Right renal pelvis (tissue), 4 donors: Measurements from ENCODE around the gene ME3. TPM values are rescaled to one million over a fixed set of nuclear protein-coding genes. Genes with fewer than 3 reads are reported as not detected.
"Not testable (repeated sequence)": the region's sequence is repeated elsewhere in the genome, so short reads cannot be mapped to it uniquely, and the experiment has no call there.

Experiments
- DNase-seq, 4 donors: peaks; one replicate each; pipeline ENCODE4 v3.0.0-alpha.2; 2013; ENCODE audit warnings: low read depth in 4 of 4, low spot score in 3 of 4, missing footprints in 1 of 4
- polyA plus RNA-seq, 4 donors: library from polyadenylated mRNA; unstranded; fragments of 120-200 nt; gene quantifications; one replicate each; pipeline ENCODE4 v1.2.1, GENCODE V29; 2013; ENCODE audit not compliant: insufficient read length in 4 of 4

Gene ME3
- polyA plus RNA-seq, 4 donors, result 29.1 to 32.4 (median 29.4) TPM

DNA sequence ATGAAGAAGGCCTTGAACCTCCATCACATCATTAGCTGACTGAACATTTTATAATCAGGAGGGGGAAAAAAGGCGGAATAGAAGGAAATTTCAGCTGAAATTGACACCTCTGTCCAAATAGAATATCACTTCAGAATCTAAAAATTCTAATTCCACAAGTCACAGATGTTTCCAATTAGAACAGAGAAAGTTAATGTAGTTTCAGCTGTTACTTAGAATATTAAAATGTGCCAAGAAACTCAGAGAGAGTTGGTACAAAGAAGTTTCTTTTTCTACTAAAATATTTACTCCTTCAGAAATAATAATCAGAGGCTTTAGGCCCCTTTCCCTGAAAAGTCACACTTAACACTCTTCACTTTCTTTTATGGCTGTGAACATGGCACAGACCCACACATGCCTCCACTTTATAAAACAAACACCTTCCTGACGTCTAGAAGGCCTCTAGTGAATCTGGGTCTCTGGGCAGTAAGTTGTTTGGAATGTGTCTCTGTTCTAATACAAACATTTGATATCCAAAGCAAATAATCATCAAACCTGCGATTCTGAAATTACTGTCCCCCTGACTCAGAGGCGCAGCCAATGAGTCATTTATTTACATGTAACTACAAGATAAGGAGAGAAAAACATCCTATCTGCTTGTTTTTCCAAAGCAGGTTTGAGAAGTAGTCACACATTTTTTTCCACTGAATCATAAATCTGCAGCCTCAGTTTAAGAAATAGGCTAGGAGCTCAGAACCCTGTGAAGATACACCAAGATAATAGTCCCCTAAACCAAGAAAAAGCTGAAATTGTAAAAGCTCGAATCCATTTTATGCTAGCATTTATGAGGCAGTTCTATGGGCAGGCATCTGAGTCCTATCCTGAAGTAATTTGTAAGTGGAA lies 148.4 kb downstream of the ME3 start:
- no peak for DNase-seq

DNA sequence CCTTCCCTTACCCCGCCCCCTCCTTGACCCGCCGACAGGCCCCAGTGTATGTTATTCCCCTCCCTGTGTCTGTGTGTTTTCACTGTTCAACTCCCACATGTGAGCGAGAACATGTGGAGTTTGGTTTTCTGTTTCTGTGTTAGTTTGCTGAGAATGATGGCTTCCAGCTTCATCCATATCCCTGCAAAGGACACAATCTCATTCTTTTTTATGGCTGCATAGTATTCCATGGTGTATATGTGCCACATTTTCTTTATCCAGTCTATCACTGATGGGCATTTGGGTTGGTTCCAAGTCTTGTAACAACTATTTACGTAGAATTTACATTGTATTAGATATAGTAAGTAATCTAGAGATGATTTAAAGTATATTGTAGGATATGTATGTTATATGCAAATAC lies 149.9 kb downstream of the ME3 start:
- DNase-seq, result not testable (repeated sequence)

DNA sequence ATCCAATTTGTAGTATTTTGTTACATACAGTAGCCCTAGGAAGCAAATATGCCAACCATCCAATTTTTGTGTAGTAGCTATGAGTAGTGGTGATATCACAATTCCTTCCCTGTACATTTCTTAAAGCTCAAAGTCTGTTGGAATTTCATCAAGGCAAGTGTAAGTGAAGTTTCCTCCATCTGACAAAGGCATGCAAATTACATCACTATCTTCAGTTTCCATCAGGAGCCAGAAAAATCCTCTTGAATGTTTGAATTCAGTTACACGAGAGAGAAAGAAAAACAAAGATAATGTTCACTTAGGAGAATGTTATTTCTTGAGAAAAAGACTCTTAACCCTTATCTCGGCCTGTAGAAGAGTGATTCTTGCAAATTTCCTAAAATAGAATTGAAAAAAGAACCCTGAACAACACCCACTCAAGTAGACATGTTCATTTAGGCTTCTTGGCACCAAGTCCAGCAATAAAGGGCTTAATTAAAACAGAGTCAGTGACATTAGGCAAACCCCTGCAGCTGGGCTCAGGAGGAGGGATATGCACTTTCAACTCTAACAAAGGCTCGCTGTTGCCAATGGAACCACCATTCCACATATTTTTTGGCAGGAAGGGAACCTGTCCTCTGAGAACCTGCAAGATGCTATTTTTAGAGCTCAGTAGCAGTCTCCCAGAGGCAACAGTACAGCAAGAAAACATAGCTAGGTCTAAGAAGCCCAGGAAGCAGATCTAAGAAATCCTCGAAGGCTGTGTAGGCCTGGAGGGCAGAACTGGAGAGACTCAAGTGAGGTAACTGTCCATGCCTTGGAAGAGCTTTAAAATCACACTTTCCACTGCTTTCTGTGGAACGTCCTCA lies 153.1 kb downstream of the ME3 start:
- peak in 1 of 4 donors; percentile 28 for DNase-seq

DNA sequence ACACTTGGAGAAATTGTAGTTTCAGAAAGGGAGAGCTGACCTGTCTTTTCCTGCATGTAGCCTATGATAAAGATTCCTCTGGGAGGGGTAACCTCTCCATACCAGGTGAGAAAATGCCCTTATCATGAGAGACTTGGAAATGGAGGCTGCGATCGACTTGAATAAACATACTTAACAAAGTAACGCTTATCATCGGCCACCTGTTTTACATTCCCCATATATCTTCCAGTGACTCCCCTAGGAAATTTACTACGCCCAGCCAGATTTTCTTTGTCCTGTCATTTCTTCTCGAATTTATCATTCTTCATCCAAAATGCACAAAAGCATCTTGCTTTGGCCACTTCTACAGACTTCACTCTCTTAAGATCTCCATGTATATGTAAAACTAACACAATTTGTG lies 154.2 kb downstream of the ME3 start:
- no peak for DNase-seq

DNA sequence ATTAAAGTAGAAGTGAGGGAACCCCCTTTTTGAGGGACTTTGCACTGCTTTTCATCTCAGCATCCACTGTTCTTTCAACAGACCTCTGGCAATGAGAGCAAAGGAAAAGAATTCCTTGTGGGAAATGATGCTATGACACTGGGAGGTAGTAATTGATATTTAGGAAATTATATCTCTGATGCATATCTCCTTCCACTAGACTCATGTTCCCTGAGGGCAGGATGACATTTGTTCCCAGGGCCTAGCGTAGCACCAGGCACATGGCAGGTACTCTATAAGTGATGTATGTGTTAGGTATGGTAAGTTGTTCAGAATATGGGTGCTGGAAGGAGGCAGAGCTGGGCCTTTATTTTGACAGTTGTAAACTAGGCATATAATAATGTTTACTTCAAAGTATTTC lies 154.9 kb downstream of the ME3 start:
- no peak for DNase-seq

DNA sequence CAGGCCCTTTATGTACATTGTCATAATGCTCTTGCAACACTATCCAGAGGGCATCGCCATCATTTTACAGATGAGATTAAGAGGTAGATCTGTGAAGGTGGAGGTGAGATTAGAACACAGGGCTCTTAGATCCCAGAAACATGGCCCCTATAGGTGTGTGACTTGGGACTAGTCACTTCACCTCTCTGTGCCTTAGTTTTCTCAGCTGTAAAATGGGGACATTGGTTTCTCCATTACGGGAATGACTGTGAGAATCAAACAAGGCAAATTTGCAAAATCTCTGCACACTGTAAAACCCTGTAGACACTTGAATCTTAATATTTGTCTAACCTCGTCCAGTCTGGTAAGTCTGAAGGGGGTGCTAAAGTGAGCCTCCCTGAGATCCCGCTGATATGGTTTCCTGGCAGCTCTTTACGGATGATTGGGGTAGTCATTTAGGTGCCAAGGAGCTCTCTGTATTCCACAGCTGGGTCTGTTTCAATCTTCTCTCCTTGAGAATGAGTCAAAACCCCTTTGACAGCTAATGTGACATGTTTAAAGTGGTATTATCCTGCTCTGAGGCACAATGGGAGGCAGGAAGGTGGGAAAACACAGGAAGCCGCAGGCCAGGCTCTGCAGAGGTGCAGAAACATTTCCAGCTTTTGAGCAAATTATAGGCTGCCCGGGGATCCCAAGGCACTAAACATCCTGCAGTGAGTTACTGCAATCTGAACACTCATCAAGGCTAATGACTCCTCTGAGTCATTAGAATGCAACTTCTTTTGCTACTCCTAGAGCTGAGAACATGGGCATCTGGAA lies 156.9 kb downstream of the ME3 start:
- DNase-seq, result no peak

DNA sequence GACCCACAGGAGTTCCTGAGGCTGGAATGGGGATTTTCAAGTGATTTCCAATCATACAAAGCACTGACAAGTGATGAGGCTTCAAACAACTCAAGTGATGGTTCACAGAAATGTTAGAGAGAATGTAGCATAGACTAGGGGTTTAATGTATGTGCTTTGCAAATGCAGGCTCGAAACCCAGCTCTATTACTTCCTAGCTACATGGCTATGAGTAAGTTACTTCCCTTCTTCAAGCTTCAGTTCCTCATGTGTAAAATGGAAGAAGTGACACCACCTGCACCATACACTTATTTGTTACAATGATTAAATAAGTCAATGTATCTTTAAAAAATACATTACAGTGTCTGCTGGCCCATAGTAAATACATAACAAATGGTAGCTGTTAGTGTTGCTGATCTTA lies 158.0 kb downstream of the ME3 start:
- DNase-seq, result no peak

DNA sequence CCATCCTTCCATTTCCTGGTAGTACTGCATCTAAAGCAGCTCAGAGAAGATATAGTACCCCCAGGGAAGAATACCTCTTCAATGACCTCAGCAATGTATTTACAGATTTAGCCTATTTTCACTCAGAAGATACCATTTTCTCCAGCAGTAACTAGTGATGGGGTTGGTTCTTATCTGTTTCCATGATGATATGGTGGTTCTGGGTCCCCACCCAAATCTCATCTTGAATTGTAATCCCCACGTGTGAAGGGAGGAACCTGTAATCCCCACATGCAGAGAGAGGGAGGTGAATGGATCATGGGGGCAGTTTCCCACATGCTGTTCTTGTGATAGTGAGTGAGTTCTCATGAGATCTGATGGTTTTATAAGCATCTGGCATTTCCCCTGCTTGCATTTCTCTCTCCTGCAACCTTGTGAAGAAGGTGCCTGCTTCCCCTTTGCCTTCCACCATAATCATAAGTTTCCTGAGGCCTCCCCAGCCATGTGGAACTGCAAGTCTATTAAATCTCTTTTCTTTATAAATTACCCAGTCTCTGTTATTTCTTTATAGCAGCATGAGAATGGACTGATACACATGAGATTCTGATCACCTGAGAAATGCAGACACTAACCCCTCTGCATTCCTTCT lies 158.6 kb downstream of the ME3 start:
- no peak for DNase-seq

DNA sequence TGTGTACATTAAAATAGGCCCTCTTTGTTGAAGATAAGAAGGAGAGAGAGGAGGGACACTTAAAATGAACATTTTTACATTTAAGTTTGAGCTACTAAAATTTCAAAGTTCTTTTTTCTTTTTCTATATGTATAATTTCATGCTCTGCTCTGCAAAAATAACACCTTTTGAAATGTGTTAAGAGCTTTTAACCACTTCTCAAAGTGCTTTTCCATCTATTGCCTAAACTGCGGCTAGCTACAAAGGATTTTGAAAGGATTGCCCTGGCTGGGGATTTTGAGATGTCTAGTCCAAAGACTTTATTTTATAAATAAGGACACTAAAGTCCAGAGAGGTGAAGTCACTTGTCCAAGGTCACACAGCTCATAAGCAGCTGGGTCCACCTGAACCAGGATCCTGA lies 159.3 kb downstream of the ME3 start:
- DNase-seq, result no peak

DNA sequence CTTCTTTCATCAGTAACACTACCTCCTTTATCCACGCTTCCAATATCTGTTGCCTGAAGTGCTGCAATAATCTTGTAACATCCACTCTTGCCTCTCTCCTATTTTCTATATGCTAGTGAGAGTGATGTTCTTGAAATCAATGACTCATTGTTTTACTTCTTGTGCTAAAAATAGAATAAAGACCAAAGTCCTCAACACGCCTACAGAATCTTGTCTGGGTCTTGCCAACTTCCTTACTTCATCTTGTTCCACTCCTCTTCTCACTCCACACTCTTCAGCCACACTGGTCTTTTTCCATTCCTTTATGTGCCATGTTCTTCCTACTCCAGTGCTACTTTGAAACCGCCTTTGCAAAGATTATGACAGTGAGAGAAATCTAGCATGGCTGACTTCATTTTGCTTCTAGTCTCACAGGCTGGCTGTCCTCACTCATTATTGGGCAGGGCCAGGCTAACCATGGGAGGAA lies 161.3 kb downstream of the ME3 start:
- no peak for DNase-seq

DNA sequence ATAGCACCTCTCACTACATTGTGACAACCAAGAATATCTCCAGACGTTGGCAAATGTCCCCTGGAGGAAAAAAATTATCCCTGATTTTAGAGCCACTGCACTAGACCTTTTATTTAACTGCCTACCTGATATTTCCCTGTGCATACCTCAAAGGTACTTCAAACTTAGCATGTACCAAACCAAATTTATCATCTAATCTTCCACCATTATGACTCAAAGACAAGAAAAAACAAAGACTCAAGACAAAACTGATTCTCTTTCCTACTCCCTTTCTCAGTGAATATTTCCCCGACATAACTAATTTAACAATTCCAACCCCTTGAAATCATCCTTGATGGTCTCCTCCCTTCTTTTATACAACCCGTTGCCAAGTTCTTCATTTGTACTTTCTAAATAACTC lies 161.7 kb downstream of the ME3 start:
- no peak for DNase-seq

DNA sequence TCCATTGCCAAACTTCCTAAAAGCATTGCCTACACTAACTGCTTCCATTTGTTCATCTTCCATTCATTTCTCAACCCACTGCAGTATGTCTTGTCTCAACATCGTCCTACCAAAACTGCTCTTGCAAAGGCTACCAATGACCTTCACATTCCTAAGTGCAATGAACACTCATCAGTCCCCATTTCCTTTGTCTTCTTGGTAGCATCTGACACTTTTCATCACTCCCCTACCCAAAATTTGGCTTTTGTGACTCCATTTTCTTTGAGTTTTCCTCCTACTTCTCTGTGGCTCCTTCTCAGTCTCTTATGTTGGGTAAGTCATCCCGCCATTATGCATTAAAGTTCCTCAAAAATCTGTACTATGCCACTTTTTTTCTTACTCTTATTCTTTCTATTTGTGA lies 162.3 kb downstream of the ME3 start:
- DNase-seq, result no peak

DNA sequence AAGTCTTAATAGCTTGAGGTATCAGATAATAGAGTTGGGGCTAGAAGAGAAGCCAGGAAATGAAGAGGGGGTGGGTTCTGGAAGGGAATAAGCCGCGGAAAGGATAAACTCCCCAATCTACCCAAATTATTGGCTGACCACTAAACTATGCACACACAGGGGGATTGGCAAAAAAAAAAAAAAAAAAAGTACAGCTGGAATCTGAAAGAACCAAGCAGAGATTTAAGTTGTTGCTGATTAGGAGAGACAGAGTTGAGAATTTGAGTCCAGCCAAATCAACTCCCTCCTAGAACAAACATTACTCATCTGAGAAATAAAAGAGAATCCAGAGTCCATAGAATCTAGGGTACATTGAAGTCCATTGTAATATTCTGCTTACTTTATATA lies 162.8 kb downstream of the ME3 start:
- DNase-seq, result no peak

DNA sequence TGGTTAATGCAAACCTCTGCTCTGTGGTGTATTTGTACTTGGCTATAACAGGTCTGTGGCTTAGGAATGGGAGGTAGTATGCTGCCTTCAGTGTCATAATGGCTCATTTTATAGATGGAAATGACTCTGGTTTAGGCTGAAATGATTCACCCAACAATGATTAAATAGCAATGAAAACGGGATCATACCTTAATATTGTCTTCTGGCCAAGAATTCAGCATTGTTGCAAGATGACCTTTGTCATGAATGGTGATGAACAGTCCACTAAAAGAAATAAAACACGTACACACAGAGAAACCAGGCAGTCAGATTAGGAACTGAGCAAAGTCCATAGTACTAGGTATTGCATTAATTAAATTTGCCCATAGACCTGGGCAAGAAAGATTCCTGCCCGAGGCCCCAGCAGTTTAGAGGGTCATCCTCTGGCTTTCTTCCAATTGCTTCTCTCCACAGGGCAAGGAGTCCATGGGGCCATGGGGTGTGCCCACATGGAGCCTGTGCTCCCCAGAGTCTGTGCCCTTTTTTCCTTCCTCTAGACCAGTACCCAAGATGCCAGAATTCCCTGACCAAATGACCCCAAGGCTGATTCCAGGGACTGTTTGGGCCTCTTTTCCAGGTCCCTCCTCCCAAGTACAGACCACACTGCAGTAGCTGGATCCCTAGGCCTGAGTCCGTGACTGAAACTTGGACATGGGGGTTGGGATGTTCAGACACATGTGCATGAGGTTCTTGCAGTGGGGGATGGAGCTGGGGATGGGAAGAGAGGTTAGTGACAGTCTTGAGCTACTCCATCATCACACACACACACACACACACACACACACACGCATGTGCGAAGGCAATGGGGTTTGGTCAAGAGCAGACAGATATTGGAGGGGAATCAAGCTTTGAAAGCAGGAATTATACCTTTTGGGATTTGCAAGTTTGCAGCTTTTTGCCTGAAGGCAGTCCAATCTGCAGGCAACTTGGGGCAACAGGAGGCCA lies 163.5 kb downstream of the ME3 start:
- no peak for DNase-seq

DNA sequence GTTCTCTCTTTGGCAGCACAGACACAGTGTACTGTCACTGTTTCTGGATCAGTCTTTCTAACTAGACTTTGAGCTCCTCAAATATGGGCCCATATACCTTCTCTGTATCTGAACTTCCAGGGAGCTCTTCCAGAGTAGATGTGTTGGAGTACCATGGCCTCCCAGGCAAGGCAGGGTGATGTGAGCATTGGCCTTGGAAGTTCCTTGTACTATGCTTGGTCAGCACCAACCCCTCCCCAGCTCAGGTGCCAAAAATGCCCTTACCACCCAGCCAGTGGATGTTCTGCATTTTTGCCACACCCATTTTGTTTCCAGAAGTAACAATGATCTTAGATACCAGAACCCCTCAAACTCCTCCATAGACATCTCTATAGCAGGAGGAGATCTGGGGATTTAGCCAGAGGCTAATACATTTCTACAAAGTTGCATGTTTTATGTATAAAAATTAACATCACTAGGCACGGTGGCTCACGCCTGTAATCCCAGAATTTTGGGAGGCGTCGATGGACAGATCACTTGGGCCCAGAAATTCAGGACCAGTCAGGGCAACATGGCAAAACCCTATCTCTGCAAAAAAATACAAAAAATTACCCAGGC lies 165.1 kb downstream of the ME3 start:
- no peak for DNase-seq

DNA sequence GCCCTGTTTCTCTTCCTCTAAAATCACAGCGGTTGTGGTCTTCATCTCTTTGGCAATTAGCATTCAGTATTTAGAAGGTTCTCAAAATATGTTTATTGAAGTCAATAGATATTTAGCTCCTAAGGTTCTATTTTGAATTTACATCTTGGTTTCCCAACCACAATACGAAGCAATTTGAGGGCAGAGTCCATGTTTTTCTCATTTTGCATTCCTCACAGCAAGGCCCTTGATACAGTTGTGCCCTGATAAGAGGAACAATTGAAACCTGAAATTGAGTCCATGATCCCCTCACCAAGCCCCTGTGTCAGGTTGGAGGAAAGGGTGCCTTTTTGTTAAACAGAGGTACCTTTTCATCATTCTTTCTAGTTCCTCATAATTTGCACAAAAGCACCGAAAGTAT lies 166.2 kb downstream of the ME3 start:
- DNase-seq, result no peak

DNA sequence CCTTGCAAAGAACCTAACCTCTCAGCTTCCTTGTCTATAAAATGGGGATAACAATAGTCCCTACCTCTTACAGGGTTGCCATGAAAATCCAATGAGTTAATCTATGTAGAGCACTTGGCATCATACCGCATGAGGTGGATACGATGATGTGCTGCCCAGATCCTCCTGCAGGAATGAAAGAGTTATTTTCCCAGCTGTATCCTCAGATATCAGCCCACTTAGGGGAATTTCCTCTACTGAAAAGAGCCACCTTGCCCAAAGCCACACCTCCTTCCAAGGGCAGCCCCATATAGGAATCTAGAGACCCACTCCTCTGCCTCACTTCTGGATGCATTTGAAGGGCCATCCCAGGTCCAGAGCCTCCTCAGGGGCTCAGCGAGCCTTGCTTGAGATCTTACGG lies 169.3 kb downstream of the ME3 start:
- no peak for DNase-seq

DNA sequence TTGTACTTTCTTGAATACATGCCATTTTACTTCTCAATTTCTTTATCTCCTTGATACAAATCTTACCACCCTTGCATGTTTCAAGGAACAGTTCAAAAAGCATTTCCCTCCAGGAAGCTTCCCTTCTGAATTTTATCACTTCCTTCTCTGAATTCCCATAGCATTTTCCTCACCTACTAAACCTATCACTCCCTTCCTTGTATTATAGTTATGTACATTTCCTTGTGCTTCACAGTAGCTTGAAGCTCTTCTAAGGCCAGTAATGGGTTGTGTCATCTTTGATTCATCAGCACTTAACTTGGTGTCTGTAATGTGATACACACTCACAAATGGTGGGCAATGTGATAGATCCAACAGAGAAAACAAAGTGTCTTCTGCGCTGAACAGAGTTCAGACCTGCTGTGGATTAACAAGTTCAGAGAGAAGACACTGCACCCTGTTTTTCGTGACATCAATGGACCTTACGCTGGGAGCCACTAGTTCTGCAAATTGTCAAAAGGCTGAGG lies 170.2 kb downstream of the ME3 start:
- no peak for DNase-seq
